OCI-LY7 (cell line): ENCODE data around the gene IKBKE. TPM values are rescaled to one million over a fixed set of nuclear protein-coding genes. Genes with fewer than 3 reads are reported as not detected.
A peak's percentile ranks its signal among the peaks of the same experiment; 100 is the strongest.

ENCODE experiments used
- BruUV-seq: library from RNA; stranded (reverse); fragments of 400-500 nt; replicated peaks from 2 replicates; lab custom pipeline; 2021; lab: Mats Ljungman, UMichigan
- CTCF ChIA-PET: fragments of 300-600 bp; sonication (Branson Sonifier 250); formaldehyde crosslinking; loops from one replicate; lab custom pipeline; 2022; ENCODE audit warnings: antibody characterized with exemption; ENCODE audit not compliant: unreplicated experiment; lab: Charles Lee
- POLR2A ChIA-PET: fragments of 300-600 bp; sonication (Branson Sonifier 250); formaldehyde crosslinking; loops from one replicate; lab custom pipeline; 2022; ENCODE audit warnings: antibody characterized with exemption; lab: Charles Lee
- DNase-seq: peaks from one replicate; pipeline ENCODE4 v3.0.0-alpha.2; 2015; ENCODE audit warnings: low spot score
- H2AFZ ChIP-seq: fragments of 200-600 bp; sonication (generic), shearing (Covaris generic); 2 replicates; pipeline ENCODE4 v1.6.1; 2014; ENCODE audit warnings: mild to moderate bottlenecking, antibody characterized with exemption, low read length, moderate library complexity
- H3K27ac ChIP-seq: fragments of 200-600 bp; sonication (generic); 2 replicates; pipeline ENCODE4 v1.5.1; 2014; ENCODE audit warnings: mixed run types, low read depth, mild to moderate bottlenecking, moderate library complexity, low read length, inconsistent platforms; ENCODE audit not compliant: poor library complexity, severe bottlenecking
- H3K36me3 ChIP-seq: fragments of 200-600 bp; sonication (generic); 2 replicates; pipeline ENCODE4 v1.6.1; 2014; ENCODE audit warnings: mild to moderate bottlenecking, antibody characterized with exemption, low read length, moderate library complexity, mixed read lengths; ENCODE audit not compliant: insufficient read depth
- H3K4me1 ChIP-seq: fragments of 200-600 bp; sonication (generic); 2 replicates; pipeline ENCODE4 v1.5.1; 2014; ENCODE audit warnings: mild to moderate bottlenecking, low read length; ENCODE audit not compliant: insufficient read depth, poor library complexity, severe bottlenecking
- H3K4me2 ChIP-seq: fragments of 200-600 bp; sonication (generic); 2 replicates; pipeline ENCODE4 v1.6.1; 2014; ENCODE audit warnings: mild to moderate bottlenecking, low read length
- H3K4me3 ChIP-seq: fragments of 200-600 bp; sonication (generic); 2 replicates; pipeline ENCODE4 v1.5.1; 2014; ENCODE audit warnings: mild to moderate bottlenecking, low read depth, low read length; ENCODE audit not compliant: poor library complexity, severe bottlenecking
- H3K79me2 ChIP-seq: fragments of 200-600 bp; sonication (generic); 2 replicates; pipeline ENCODE4 v1.6.1; 2016; ENCODE audit warnings: low read depth, mild to moderate bottlenecking, low read length, moderate library complexity, mixed read lengths; ENCODE audit not compliant: insufficient read depth
- H3K9me2 ChIP-seq: fragments of 200-600 bp; sonication (generic); 2 replicates; pipeline ENCODE4 v1.6.1; 2016; ENCODE audit warnings: mild to moderate bottlenecking, low read length, mixed read lengths; ENCODE audit not compliant: insufficient read depth
- H3K9me3 ChIP-seq: fragments of 200-600 bp; sonication (generic); 2 replicates; pipeline ENCODE4 v1.6.1; 2014; ENCODE audit warnings: mild to moderate bottlenecking, mixed run types, low read length, mixed read lengths
- H4K20me1 ChIP-seq: fragments of 200-600 bp; sonication (generic); 2 replicates; pipeline ENCODE4 v1.6.1; 2014; ENCODE audit warnings: mild to moderate bottlenecking, antibody characterized with exemption, low read length, moderate library complexity, mixed read lengths; ENCODE audit not compliant: insufficient read depth
- EZH2phosphoT487 ChIP-seq: fragments of 200-600 bp; sonication (generic); IDR thresholded peaks from 2 replicates; pipeline ENCODE4 v1.6.1; 2018; ENCODE audit warnings: low read depth, borderline replicate concordance, mild to moderate bottlenecking, mixed run types, antibody characterized with exemption, low read length, moderate library complexity, mixed read lengths
- intact Hi-C: fragments of 100-400 bp; cut with micrococcal nuclease; formaldehyde crosslinking; loops from one replicate; pipeline ENCODE4 v1.10.0; 2022; ENCODE audit not compliant: unreplicated experiment
- total RNA-seq, 2 experiments: library from RNA; depleted of rRNA in 1 of 2; stranded (reverse); fragments of >200 nt in 1 of 2; shearing (Covaris generic) in 1 of 2; gene quantifications; 2 replicates each; pipeline ENCODE4 v1.2.3, GENCODE V29; 2014 to 2022
- TF ChIP-seq, protein P1 (sequence below): fragments of 200-600 bp; sonication (generic); conservative IDR thresholded peaks from 2 replicates; pipeline ENCODE4 v1.5.1; 2014; ENCODE audit warnings: mild to moderate bottlenecking, antibody characterized with exemption, low read length, moderate library complexity, mixed read lengths

The IKBKE gene
- total RNA-seq, 2 experiments from 2014 or later: 23.9 to 38.5 TPM

DNA sequence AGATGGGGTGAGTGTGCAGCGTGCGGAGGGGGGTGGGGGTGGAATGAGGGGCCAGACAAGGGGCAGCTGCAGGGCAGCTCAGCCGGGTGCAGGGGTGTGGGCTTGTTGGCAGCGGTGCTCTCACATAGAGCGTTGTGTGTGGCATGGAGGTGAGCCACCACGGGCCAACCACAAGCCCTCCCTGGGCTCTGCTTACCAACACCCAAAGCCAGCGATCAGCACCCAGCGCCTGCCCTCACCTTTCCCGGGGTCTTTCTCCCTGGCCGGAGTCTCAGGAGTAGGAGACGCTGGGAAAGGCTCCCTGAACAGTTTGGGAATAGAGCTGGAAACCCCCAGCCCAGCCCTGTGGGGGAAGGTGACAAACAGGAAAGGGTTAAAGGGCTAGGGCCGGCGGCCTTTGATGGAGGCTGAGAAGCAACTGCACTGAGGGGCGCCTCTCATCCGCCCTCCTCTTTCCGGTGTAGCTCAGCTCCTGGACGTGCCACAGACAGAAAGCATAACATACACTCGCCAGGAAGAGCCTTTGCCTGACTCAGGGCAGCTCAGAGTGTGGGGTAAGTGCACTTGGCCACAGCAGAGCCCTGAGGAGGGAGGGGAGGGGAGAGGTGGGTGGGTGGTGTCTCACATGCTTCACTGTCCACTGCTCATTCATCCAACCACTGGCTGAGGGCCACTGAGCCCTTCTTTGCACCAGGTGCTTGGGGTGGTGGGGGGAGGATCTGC, 577 bp downstream of the IKBKE start:
- peak overlapping the region; percentile 89 for H3K4me2 ChIP-seq
- peaks cover 28% of the 10 kb centered on the region for H3K36me3 ChIP-seq
- peak overlapping the region; percentile 82 for H3K4me3 ChIP-seq
- H3K9me3 ChIP-seq: no peaks in the 10 kb centered on the region
- H3K4me1 ChIP-seq: peaks cover 57% of the 10 kb centered on the region
- ChIA-PET CTCF (interaction anchor here (0.6 to 2.2 kb wide), 10 partner anchors 8 to 451 kb away, joined by 3 to 20 read pairs (median 4); partner anchors contain the start of genes EIF2D and FCMR), POLR2A (interaction anchor here (0.6 to 2.2 kb wide), 15 partner anchors 9 to 627 kb away, joined by 3 to 13 read pairs (median 4); no protein-coding TSS in a partner anchor)
- intact Hi-C loops: loop anchor here (5.0 to 10.0 kb wide), 2 partner anchors 416 to 804 kb away; partner anchors contain the start of gene RHEX
- peak overlapping the region; percentile 88; the same call in 1 of the 2 replicates for H2AFZ ChIP-seq
- DNase-seq: peak; percentile 77
- H3K79me2 ChIP-seq: peaks cover 8% of the 10 kb centered on the region; the same call in 1 of the 2 replicates
- no peaks in the 10 kb centered on the region for H3K9me2 ChIP-seq
- TF ChIP-seq, protein P1, sequence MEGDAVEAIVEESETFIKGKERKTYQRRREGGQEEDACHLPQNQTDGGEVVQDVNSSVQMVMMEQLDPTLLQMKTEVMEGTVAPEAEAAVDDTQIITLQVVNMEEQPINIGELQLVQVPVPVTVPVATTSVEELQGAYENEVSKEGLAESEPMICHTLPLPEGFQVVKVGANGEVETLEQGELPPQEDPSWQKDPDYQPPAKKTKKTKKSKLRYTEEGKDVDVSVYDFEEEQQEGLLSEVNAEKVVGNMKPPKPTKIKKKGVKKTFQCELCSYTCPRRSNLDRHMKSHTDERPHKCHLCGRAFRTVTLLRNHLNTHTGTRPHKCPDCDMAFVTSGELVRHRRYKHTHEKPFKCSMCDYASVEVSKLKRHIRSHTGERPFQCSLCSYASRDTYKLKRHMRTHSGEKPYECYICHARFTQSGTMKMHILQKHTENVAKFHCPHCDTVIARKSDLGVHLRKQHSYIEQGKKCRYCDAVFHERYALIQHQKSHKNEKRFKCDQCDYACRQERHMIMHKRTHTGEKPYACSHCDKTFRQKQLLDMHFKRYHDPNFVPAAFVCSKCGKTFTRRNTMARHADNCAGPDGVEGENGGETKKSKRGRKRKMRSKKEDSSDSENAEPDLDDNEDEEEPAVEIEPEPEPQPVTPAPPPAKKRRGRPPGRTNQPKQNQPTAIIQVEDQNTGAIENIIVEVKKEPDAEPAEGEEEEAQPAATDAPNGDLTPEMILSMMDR: no peak
- TF ChIP-seq EZH2phosphoT487: no peak
- peak overlapping the region; percentile 68 for H3K27ac ChIP-seq
- H4K20me1 ChIP-seq: no peaks in the 10 kb centered on the region
- no TSS peak for BruUV-seq

DNA sequence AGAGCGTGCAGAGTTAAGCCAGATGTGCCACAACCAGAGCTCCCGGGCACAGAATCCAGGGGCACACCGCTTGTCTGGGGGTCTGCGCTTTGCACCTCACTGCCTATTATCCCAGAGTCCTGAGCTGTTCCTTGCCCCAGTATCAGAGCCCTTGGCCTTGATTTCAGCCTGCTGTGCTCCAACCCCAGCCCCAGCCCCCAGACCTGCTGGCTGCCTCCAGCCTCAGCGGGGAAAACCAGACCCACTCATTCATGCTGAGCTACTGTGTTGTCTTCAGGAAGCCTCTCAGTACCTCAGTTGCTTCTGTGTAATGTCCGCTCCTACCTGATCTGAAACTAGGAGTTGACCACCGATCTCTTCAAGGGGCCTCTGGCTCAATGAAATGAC, 1.1 kb downstream of the IKBKE start:
- no TSS peak for BruUV-seq
- DNase-seq: peak; percentile 51
- peaks cover 33% of the 10 kb centered on the region for H3K36me3 ChIP-seq

More for the DNA sequence above, 1.1 kb downstream of the IKBKE start:
- ChIA-PET POLR2A (interaction anchor here (0.6 to 1.6 kb wide), 7 partner anchors 23 to 186 kb away, joined by 3 to 5 read pairs (median 4); no protein-coding TSS in a partner anchor), CTCF (interaction anchor here (1.2 to 2.2 kb wide), 4 partner anchors 8 to 141 kb away, joined by 4 to 14 read pairs (median 6); partner anchors contain the start of gene EIF2D)
- Histone ChIP-seq H2AFZ (no peak overlapping the region), H3K9me3 (no peaks in the 10 kb centered on the region), H4K20me1 (no peaks in the 10 kb centered on the region), H3K79me2 (peaks cover 8% of the 10 kb centered on the region; the same call in 1 of the 2 replicates), H3K27ac (peak overlapping the region; percentile 68), H3K9me2 (no peaks in the 10 kb centered on the region), H3K4me1 (peaks cover 57% of the 10 kb centered on the region), H3K4me2 (peak overlapping the region; percentile 89), H3K4me3 (peak overlapping the region; percentile 82)
- intact Hi-C loops: loop anchor here (5.0 to 10.0 kb wide), 2 partner anchors 417 to 804 kb away; partner anchors contain the start of gene RHEX
- TF ChIP-seq, protein P1: no peak
- no peak for TF ChIP-seq EZH2phosphoT487
